AML-193 (cell line): ENCODE data around the gene B3GLCT.
"Not testable (repeated sequence)": the region's sequence is repeated elsewhere in the genome, so short reads cannot be mapped to it uniquely, and the experiment has no call there.

ENCODE experiments used
- DNase-seq, 2 experiments: peaks; one replicate each; lab custom pipeline; 2025; lab: John Stamatoyannopoulos, UW

Gene B3GLCT

GRCh38 chr13:31278869-31279268 is 79.1 kb downstream of the B3GLCT start:
- DNase-seq = no peak

GRCh38 chr13:31282741-31283455 is 83.1 kb downstream of the B3GLCT start:
- DNase-seq = peak; percentile 12 to 33

- DNase-seq = no peak
These were observed 87.2 kb downstream of the B3GLCT start for GRCh38 chr13:31286930-31287329.

- DNase-seq = no peak
These were observed 101.3 kb downstream of the B3GLCT start for GRCh38 chr13:31301119-31301518.

- DNase-seq = no peak
These were observed 110.6 kb downstream of the B3GLCT start for GRCh38 chr13:31310356-31310755.

GRCh38 chr13:31310786-31311185 is 111.0 kb downstream of the B3GLCT start:
- no peak for DNase-seq

- DNase-seq = no peak
These were observed 112.1 kb downstream of the B3GLCT start for GRCh38 chr13:31311921-31312320.

- DNase-seq = no peak
These were observed 115.2 kb downstream of the B3GLCT start for GRCh38 chr13:31314961-31315360.

- no peak for DNase-seq
These were observed 121.2 kb downstream of the B3GLCT start for GRCh38 chr13:31320946-31321345.

- no peak for DNase-seq
These were observed 121.7 kb downstream of the B3GLCT start for GRCh38 chr13:31321457-31321856.

- DNase-seq = no peak
These were observed 122.3 kb downstream of the B3GLCT start for GRCh38 chr13:31322026-31322425.

GRCh38 chr13:31322702-31323405 is 123.1 kb downstream of the B3GLCT start:
- DNase-seq = no peak

- no peak for DNase-seq
These were observed 127.5 kb downstream of the B3GLCT start for GRCh38 chr13:31327182-31327860.

GRCh38 chr13:31328549-31329235 is 128.9 kb downstream of the B3GLCT start:
- no peak for DNase-seq

GRCh38 chr13:31330236-31330635 is 130.5 kb downstream of the B3GLCT start:
- no peak for DNase-seq

GRCh38 chr13:31331068-31331467 is 131.3 kb downstream of the B3GLCT start:
- no peak for DNase-seq

- DNase-seq = peak in 1 of 2 experiments; percentile 10
These were observed 134.8 kb downstream of the B3GLCT start for GRCh38 chr13:31334547-31334946.

GRCh38 chr13:31334994-31335557 is 135.3 kb downstream of the B3GLCT start:
- DNase-seq = no peak

GRCh38 chr13:31339616-31340015 is 139.8 kb downstream of the B3GLCT start:
- not testable (repeated sequence) for DNase-seq

- DNase-seq = not testable (repeated sequence)
These were observed 141.1 kb downstream of the B3GLCT start for GRCh38 chr13:31340848-31341247.

GRCh38 chr13:31346891-31347290 is 147.1 kb downstream of the B3GLCT start:
- no peak for DNase-seq

GRCh38 chr13:31349156-31349555 is 149.4 kb downstream of the B3GLCT start:
- DNase-seq = no peak
